Stimulated activated CD4-positive, alpha-beta T cell treated with anti-CD3 and anti-CD28 coated beads, TNF-alpha, amount 100 ng/mL, for 4 hours (primary cell): ENCODE results near the gene GLS2.
"Not testable (repeated sequence)": the region's sequence is repeated elsewhere in the genome, so short reads cannot be mapped to it uniquely, and the experiment has no call there.

ENCODE experiments used
- DNase-seq, 3 experiments: peaks; one replicate each; pipeline ENCODE4 v3.0.0-alpha.2; 2020; ENCODE audit warnings: low read depth in 3 of 3

GLS2 gene

DNA sequence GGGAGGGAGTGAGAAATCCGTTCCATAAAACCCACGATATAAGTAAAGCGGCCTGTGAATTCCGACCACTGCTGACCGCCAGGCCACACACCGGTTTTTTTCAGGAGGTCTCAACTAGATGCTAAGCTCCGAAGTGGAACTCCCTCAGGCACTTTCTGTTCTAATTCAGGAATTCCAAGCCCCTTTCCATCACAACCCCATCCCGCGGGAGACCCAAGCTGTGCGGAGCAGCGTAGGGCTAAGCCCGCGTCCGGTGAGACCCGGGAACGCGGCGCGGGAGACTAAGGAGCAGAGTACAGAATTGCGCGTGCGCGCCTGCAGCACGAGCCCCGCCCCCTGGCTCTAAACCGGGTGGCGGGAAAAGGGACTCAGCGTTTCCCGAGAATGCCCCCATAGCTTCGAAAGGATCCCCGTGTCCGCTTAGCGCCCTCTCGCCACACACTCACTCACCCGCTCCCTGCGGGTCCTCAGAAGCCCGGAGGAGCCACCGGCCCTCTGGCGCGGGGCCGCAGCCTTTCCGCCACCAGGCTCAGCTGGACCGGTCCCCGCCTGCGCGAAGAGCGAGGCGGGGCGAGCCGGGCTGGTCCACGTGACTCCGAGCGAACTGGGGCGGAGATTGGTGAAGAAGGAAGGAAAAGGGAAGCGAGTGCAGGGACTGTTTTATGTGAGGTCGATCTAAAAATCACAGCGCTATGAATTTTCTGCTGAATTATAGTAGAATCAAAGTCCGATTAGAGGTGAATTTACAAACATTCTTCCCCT lies 38.9 kb downstream of the GLS2 start, which contains the start of gene TIMELESS:
TSS of gene TIMELESS (minus strand) at position 567 of the 762 bp plus-strand sequence. CDS start 15,256 bp downstream, outside the sequence.
- peak; percentile 73 to 80 (median 74) for DNase-seq

DNA sequence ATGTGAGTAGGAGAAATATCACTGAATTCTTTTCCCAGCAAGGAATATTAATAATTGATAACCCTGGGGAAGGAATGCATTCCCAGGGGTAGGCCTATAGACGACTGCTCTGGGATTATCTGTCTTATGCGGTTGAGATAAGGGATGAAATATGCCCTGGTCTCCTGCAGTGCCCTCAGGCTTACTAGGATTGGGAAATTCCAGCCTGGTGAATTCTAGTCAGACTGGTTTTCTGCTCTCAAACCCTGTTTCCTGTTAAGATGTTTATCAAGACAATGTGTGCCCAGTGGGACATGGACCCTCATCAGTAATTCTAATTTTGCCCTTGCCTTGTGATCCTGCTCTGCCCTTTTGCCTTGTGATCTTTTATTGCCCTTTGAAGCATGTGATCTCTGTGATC lies 44.8 kb downstream of the GLS2 start:
- DNase-seq = not testable (repeated sequence)

DNA sequence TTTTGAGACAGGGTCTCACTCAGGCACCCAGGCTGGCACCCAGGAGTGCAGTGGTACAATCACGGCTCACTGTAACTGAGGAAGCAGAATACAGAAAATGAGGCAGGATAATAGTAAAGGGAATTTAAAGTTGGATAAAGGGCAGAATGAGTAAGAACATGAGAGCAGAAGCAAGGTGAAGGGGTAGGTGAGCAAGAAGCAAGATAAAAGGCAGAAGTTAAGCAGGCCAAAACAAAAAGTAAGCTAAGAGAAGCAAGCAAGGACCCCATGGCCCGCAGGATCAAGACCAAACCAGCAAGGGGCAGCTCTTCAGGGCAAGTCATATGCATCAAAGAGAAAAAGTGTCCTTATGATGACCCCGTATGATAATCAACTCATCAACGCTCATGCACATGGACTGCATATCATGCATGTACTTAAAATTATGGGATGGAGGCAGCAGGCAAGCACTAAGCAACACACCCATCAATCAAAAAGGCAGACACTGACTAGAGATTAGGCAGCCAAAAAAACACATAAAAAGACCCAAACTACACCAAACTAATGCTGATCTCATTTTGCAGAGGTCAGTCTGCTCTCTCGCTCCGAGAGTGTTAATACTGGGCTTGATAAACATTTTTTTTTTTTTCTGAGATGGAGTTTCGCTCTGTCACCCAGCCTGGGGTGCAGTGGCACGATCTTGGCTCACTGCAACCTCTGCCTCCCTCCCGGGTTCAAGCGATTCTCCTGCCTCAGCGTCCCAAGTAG lies 50.4 kb downstream of the GLS2 start:
- DNase-seq = no peak

DNA sequence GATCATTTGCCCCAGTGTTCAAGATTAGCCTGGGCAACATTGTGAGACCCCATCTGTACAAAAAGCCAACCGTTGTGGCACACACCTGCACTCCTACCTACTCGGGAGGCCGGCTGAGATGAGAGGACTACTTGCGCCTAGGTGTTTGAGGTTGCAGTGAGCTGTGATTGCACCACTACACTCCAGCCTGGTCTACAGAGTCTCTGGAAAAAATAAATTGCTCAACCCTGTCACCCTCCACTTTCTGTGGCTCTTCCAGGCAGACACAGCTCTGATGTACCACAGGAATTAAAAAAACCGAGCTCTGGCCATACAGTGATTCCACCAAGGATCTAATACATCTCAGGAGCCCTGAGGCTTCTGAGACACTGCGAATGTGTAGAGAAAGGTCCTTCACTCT lies 53.1 kb downstream of the GLS2 start:
- no peak for DNase-seq

DNA sequence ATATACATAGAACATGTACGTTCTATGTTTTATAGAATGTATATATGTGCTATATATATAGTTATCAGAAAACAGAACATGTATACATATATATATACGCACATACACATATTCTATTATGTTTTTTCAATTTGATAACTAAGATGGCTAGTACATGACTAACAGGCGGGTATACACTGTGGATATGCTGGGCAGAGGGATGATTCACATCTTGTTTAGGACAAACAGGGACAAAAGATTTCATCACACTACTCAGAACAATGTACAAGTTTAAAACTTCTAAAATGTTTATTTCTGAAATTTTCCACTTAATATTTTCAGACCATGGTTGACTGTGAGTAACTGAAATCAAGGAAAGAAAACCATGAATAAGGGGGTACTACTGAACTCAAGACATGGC lies 56.1 kb downstream of the GLS2 start:
- no peak for DNase-seq

DNA sequence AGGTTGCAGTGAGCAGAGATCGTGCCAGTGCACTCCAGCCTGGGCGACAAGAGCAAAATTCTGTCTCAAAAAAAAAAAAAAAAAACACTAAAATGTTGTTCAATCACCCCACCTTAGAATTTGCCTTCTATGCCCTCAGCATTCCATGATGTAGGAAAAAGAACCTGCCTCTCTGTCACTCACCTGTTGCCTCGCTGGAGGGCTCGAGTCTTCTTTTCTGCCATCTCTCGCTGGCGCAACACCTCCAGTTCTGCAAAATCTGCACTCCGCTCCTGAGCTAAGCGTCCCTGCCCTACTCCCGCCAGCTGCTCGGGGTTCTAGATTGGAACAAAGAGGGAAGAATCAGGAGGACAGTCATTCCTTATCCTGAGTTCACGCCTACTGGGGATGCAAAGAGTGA lies 56.7 kb downstream of the GLS2 start:
- no peak for DNase-seq

DNA sequence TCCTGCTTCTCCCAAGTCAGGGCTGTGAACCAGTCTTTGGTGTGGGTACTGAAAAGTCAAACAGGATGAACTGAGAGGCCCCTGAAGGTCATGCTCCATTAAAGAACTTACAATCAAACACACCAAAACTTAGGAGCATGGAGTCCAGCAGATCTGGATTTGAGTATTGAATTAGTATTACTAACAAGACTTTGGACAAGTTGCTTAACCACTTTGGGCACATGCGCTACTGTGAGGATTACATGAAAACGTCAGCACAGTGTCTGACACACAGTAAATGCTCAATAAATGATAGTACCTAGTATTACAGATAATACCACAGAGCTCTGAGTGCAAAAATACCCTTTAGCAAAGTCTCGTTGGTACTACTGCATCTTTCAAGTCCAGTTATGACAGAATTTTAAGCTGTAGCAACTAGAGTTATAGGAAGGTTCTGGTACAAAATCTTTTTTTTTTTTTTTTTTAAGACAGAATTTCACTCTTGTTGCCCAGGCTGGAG lies 62.0 kb downstream of the GLS2 start:
- DNase-seq = no peak

DNA sequence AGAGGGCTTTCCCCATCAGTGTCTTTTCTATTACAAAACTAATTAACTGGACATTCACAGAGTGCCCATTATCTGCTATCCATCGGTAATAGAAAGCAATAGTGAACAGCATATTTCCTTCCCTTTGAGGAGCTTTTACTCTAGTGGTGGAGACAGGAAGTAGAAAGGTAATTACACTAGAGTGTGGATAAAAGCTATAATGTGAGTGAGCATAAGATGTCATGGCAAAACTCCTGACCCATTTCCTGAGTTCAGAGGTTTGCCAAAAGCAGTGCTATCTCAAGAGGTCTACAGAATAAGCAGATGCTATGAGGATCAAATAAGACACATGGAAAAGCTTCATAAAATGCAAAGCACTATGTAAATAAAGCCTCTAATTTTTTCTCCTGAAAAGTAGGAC lies 62.8 kb downstream of the GLS2 start:
- DNase-seq = no peak
